ENCODE data around the gene ACVR2B.
"Not testable (repeated sequence)": the region's sequence is repeated elsewhere in the genome, so short reads cannot be mapped to it uniquely, and the experiment has no call there.

The ACVR2B gene

DNA sequence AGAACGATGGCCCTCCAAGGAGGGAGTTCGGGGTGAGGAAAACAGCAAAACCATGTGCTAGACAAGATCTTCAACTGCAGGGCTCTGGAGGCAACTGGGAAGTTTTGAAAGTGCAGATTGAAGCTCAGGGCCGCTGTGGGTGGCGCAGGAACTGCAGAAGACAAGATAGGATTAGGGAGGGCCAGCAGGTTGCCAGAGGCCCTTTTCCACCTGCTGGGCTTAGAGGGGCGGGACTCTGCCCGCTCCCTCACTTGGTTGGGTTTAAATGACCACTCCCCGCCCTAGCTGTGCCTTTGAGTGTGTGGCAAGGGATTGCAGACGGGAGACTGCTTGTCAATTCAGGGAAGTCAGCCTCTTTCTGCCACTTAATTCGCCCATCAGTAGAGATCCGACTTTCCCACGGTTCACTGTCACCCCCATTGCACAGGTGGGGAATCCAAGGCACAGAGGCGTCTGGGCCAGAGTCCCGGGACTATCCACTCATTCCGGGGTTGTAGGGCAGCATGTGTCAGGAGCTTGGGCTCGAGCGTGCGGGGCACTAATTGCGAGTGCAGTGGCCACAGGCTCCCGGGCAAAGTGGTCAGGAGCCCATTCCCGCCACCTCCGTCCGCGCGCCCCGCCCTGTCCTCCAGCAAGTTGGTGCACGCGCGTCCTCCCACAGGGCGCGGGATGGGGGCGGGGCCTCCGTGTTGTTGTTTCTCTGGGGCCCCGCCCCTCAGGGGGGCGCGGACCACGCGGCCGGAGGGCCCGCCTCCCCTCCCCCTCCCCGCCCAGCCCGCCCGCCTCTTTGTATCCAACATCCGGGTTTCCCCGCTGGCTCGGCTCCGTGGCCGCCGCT, at the start of gene ACVR2B:
Gene ACVR2B, plus strand, starts transcription at position 816 of the 838 bp plus-strand sequence. CDS start 433 bp downstream, outside the sequence.
- DNase-seq: peak; percentile 56

DNA sequence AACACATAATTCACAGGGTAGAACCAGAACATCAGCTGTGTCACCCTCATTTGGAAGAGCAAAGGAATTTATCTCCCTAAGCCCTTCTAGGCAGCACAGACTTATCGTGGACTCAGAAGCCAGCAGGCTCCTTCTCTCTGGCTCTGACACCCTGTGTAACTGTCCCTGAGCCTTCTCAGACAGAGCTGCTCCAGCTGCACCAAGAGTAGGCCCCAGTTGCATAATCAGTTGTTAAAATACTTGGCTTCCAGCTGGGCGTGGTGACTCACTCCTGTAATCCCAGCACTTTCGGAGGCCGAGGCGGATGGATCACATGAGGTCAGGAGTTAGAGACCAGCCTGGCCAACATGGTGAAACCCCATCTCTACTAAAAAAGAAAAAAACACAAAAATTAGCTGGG, 49.4 kb upstream of the ACVR2B start:
- DNase-seq: no peak

DNA sequence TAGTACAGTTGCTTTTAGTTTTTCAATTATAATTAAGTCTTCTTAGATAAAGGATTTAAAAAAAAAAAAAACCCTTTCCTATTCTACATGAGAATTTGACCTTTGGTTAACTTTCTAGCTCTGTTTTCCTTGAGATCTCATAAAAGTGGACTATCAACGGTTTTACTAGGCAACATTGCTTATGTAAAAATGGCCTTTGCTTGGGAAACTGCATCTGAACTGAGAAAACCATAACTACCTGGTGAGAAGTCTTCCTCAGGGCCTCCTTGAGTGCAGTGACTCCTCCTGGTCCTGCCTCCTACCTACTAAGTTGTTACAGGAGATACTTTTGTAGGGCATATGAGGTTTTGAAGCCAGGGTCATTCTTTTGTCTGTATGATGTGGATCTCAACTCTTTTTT, 42.1 kb upstream of the ACVR2B start:
- no peak for DNase-seq

DNA sequence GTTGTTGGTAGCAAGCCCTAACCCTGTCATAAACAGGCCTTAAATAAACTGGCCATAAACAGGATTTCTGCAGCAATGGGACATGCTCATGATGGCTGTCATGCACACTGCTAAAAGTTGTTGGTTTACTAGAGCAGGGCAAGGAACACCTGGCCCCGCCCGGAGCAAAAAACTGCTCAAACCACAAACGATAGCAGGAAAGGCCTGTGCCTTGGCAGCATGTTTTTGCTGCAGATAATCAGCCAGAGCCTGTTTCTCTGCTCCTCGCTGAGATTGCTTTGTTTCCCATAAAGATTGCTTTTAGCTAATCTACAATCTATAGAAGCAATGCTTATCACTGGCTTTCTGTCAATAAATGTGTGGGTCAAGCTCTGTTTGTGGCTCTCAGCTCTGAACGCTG, 32.9 kb upstream of the ACVR2B start:
- DNase-seq: not testable (repeated sequence)

DNA sequence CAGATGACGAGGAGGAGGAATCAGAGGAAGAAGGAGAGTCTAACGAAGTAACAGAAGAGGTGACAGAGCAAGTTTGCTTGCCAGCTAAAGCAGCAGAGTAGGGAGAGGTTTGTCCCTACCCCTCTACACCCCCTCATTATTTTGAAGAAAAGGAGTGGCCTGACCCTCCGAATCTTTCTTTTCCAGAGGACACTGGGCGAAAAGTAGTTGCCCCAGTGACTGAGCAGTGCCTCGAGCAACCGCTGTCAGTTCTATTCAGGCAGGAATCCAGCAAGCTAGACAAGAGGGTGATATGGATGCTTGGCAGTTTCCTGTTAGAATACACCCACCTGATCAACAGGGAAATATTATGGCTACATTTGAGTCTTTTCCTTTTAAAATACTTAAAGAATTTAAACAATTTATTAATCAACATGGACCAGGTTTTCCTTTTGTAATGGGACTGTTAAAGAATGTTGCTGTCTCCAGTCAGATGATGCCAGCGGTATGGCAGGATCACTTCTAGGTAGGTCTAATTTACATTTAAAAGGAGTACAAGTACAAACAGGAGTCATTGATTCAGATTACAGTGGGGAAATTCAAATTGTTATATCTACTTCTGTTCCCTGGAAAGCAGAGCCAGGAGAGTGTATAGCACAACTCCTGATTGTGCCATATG, 31.9 kb upstream of the ACVR2B start:
- DNase-seq: no peak

DNA sequence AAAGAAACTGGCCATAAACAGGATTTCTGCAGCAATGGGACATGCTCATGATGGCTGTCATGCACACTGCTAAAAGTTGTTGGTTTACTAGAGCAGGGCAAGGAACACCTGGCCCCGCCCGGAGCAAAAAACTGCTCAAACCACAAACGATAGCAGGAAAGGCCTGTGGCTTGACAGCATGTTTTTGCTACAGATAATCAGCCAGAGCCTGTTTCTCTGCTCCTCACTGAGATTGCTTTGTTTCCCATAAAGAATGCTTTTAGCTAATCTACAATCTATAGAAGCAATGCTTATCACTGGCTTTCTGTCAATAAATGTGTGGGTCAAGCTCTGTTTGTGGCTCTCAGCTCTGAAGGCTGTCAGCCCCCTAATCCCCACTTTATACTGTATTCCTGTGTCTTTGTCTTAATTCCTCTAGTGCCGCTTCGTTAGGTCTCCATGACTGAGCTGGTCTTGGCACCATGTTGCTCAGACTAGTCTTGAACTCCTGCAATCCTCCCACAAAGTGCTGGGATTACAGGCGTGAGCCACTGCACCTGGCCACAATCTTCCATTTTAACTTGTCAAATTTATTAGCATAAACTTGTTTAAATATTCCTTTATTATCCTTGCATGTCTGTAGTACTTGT, 26.8 kb upstream of the ACVR2B start:
- DNase-seq: not testable (repeated sequence)

DNA sequence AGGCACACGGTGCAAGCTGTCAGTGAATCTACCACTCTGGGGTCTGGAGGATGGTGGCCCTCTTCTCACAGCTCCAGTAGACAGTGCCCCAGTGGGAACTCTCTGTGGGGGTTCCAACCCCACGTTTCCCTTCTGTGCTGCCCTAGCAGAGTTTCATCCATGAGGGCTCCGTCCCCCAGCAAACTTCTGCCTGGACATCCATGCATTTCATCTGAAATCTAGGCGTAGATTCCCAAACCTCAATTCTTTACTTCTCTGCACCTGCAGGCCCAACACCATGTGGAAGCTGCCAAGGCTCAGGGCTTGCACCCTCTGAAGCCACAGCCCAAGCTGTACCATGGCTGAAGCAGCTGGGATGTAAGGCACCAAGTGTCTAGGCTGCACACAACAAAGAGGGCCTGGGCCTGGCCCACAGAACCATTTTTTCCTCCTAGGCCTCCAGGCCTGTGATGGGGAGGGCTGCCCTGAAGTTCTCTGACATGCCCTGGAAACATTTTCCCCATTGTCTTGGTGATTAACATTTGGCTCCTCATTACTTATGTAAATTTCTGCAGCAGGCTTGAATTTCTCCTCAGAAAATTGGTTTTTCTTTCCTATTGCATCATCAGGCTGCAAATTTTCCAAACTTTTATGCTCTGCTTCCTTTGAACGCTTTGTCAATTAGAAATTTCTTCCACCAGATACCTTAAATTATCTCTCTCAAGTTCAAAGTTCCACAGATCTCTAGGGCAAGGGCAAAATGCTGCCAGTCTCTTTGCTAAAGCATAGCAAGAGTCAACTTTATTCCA, 20.6 kb upstream of the ACVR2B start:
- not testable (repeated sequence) for DNase-seq

DNA sequence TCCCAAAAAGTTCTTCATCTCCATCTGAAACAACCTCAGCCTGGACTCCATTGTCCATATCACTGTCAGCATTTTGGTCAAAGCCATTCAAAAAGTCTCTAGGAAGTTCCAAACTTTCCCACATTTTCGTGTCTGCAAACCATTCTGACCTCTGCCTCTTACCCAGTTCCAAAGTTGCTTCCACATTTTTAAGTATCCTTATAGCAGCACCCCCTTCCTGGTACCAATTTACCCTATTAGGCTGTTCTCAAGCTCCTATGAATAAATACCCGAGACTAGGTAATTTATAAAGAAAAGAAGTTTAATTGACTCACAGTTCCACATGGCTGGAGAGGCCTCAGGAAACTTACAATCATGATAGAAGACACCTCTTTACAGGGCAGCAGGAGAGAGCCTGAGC, 20.0 kb upstream of the ACVR2B start:
- not testable (repeated sequence) for DNase-seq

DNA sequence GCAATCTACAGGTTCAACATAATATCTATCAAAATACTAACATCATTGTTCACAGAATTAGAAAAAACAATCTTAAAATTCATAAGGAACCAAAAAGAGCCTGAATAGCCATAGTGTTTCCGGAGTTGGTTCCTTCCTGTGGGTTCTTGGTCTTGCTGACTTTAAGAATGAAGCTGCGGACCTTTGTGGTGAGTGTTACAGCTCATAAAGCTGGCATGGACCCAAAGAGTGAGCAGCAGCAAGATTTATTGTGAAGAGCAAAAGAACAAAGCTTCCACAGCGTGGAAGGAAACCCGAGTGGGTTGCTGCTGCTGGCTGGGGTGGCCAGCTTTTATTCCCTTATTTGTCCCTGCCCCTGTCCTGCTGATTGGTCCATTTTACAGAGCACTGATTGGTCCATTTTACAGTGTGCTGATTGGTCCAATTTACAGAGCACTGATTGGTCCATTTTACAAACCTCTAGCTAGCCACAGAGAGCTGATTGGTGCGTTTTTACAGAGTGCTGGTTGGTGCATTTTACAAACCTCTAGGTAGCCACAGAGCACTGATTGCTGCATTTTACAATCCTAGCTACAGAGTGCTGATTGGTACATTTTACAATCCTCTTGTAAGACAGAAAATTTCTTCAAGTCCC, 15.1 kb upstream of the ACVR2B start:
- not testable (repeated sequence) for DNase-seq

DNA sequence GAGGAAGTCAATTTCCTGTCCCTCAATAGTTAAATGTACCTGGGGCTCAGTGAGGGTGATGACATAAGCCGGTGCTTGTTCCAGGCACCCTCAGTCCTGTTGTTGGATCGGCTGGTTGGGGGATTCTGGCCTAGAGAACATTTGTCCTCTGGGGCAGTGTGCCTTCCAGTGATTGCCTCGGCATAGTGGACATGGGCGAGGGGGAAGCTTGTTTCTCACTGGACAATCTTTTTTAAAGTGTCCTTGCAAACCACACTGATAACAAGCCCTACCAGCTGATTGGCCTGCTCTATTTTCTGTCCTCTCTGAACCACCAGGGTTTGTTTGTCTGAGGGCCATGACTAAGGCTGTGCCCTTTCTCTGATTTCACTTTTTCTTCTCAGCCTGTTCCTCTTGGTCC, 10.5 kb upstream of the ACVR2B start:
- DNase-seq: not testable (repeated sequence)

DNA sequence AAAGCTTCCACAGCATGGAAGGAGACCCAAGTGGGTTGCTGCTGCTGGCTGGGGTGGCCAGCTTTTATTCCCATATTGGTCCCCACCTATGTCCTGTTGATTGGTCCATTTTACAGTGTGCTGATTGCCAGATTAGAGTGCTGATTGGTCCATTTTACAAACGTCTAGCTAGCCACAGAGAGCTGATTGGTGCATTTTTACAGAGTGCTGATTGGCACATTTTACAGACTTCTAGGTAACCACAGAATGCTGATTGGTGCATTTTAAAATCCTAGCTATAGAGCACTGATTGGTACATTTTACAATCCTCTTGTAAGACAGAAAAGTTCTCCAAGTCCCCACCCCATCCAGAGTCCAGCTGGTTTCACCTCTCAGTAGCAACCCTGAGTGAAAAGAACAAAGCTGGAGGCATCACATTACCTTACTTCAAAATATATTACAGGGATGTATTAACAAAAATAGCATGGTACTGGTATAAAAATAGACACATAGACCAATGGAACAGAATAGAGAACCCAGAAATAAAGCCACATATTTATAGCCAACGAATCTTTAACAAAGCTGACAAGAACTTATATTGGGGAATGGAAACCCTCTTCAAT, 7.5 kb upstream of the ACVR2B start:
- no peak for DNase-seq

DNA sequence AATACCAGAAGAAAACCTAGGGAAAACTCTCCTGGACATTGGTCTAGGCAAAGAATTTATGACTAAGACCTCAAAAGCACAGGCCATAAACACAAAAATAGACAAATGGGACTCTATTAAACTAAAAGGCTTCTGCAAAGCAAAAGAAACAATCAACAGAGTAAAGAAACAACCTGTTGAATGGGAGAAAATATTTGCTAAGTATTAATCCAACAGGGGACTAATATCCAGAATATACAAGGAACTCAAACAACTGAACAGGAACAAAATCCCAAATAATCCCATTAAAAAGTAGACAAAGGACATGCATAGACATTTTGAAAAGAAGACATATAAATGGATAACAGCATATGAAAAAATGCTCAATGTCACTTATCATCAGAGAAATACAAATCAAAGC, 6.9 kb upstream of the ACVR2B start:
- DNase-seq: no peak

DNA sequence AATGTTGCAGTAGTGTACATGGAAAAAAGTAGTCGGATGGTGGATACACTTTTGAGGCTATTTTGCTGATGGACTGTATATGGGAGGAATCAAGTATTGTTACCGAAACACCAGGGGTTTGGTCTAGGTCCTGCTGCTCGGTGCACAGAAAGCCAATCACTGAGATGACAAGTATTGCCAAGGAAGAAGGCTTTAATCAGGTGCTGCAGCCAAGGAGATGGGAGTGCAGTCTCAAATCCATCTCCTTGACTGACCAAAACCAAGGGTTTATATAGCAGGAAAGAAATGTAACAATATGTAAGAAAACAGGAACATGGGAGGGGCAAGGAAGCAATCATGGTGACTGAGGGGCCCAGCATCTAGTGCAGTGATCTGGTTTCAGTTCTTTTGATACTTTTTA, 2.8 kb upstream of the ACVR2B start:
- DNase-seq: no peak

DNA sequence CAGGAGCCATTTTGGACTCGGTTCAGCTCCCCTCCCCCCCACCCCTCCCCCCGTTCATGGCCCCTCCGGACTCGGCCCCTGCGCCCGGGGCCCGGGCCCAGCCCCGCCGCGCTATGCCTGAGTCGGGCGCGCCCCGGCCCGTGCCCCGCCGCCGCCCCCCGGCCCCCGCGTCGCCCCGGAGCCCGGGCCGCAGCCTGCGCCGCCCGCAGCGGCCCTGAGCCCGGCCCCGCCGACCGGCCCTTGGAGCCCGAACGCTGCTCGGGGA, 155 bp downstream of the ACVR2B start:
- DNase-seq: no peak

DNA sequence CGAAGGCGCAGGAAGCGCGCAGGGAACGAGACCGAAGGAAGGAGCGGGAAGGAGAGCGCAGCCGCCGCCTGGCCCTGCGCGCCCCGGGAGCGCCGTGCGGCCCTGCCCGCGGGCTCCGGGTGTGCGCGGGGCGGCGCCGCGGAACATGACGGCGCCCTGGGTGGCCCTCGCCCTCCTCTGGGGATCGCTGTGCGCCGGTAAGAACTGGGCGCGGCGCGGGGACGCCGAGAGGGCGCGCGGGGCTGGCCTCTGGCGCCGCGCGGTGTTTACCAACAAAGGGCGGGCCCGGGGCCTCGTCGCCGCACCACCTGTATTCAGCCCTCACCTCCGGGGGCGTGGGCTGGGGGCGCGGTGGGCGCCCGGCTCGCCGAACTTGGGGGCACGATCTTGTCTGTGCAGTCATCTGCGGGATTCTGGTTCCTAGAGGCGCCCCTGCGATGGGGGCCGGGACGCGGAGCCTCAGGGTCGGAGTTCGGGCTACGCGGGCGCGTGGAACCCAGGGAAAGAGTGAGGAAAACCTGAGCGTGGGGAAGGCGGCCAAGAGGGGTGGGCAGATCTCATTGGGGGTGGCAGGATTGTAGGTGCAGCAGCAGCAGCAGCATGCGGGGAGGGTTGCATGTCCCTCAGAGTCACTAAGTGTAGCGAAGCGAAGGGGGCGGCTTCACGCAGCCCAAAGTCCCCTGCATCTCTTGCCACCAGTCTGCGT, 641 bp downstream of the ACVR2B start:
- peak; percentile 25 for DNase-seq

DNA sequence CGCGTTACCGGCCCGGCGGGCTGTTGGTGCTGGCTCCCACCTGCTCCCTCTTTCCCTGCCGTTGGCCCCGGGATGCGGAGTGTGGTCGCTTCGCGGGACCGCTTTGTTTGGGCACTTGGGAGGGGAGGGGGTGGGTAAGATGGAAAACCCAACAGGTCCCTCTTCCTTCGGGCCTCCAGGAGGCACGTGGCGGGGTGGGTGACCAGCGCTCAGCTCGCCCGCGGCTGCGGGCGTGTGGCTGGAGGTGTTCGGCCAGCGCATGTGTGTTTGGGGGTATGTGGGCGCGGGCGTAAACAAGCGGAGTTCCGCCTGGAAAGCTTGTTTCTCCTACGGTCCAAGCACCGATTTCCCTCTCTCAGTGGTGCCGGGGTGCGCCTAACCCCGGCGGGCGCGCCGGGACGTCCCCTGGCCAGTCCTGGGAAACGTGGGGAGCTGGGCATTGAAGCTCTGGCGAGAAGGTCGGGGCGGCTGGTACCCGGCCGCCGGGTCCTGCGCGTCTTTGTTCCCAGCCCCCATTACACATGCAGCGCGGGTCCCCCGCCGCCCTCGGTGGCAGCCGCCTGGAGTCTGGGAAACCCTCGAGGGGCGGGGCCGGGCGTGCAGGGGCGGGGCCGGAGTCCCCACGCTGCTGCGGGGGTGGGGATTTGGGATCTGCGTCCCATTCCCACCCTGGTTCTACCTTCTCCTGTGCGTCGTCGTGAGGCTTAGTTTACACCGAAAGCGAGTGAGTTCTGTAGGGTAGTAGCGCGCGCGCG, 1.4 kb downstream of the ACVR2B start:
- DNase-seq: peak; percentile 31

DNA sequence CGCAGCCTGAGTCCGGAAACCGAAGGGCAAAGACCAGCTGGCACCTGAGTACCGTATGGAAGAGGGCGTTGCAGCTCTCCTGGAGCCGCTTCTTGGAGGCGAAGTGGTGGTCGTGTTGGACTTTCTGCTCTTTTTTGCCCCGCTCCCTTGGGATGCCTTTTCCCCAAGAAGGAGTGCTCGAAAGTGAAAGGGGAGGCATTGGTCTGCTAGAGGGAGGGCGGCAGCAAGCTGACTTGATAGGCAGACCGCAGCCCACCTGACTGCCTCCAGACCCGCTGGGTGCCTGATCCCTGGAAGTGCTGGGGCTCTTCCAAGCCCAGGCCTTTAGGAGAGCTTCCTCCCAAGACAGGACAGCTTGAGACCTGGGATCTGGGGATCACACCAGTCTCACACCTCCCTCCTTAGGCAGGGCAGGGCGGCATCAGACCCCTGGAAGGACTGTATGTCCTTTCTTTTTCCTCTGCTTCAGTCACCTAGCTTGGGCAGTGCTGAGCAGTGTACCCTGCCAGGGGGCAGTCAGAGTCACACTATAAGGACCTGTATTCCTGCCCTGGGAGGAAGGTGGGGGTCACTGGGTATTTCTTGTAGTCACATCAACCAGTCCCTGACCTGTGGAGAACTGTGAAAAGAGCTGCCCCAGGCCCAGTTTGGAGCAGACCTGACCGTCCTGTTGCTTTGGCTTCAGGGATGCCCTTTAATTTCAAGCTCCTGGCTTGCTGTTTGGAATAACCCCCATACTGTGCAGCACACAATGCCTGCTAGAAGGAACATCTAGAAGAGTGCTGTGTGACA, 2.1 kb downstream of the ACVR2B start:
- DNase-seq: no peak

DNA sequence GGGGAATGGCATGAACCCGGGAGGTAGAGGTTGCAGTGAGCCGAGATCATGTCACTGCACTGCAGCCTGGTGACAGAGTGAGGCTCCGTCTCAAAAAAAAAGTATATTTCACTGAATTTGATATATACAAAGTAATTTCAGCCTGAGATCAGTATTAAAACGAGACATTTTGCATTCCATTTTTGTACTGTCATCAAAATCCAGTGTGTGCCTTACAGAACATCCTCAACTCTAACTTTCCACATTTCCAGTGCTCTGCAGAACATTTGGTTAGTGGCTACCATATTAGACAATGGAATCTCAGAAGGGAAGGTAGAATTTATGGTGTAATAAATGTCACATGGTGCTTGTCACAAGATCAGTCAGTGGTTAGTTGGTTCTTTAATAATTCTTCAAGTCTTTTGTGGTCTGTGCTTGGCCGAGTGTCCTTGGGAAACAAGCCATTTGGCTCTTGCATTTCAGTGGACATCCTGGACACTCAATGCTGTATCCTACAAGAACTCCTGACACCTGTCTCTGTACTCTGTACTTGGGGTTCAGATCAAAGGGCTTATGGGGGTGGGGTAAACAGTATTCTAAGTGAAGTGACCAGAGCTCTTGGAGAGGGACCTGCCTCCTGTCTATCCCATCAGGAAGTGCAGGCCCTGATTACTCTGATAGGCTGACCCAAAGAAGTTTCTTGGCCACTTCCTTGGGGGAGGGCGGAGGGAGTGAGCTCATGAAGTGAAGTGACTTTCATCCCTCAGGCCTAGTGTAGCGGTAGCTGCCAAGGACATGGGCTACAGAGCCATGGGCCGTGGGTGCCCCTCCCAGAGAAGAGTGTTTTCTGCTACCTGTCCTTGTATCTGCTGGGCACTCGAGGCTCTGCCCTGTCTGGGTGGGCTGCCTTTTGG, 3.7 kb downstream of the ACVR2B start:
- DNase-seq: no peak
